Activated CD4-positive, alpha-beta T cell treated with anti-CD3 and anti-CD28 coated beads, Interleukin-2, amount 50 U/mL, for 48 hours (primary cell): Measurements from ENCODE around the gene DAP.
"Not testable (repeated sequence)": the region's sequence is repeated elsewhere in the genome, so short reads cannot be mapped to it uniquely, and the experiment has no call there.

ENCODE experiments used
- DNase-seq, 2 experiments: peaks; one replicate each; pipeline ENCODE4 v3.0.0-alpha.2; 2020

The DAP gene

GRCh38 chr5:10668697-10669096, 92.3 kb downstream of the DAP start:
- no peak for DNase-seq

- DNase-seq = no peak
Measured at GRCh38 chr5:10667431-10668057, 93.5 kb downstream of the DAP start.

GRCh38 chr5:10666531-10667299, 94.3 kb downstream of the DAP start:
- DNase-seq = no peak

GRCh38 chr5:10665799-10666198, 95.2 kb downstream of the DAP start:
- DNase-seq = no peak

GRCh38 chr5:10664180-10664769, 96.8 kb downstream of the DAP start:
- not testable (repeated sequence) for DNase-seq

- DNase-seq = no peak
Measured at GRCh38 chr5:10663489-10664179, 97.4 kb downstream of the DAP start.

- DNase-seq = no peak
Measured at GRCh38 chr5:10662661-10663488, 98.2 kb downstream of the DAP start.

- DNase-seq = no peak
Measured at GRCh38 chr5:10662083-10662482, 99.0 kb downstream of the DAP start.

- no peak for DNase-seq
Measured at GRCh38 chr5:10661401-10661800, 99.6 kb downstream of the DAP start.

GRCh38 chr5:10660720-10661387, 100.2 kb downstream of the DAP start:
- DNase-seq = no peak

- DNase-seq = no peak
Measured at GRCh38 chr5:10660135-10660534, 100.9 kb downstream of the DAP start.

- DNase-seq = no peak
Measured at GRCh38 chr5:10658265-10658664, 102.8 kb downstream of the DAP start.

GRCh38 chr5:10655972-10656830, 104.8 kb downstream of the DAP start:
- DNase-seq = no peak

GRCh38 chr5:10655161-10655971, 105.7 kb downstream of the DAP start:
- DNase-seq = no peak

GRCh38 chr5:10654566-10654965, 106.5 kb downstream of the DAP start:
- DNase-seq = no peak

GRCh38 chr5:10653751-10654400, 107.2 kb downstream of the DAP start:
- DNase-seq = no peak

GRCh38 chr5:10653043-10653442, 108.0 kb downstream of the DAP start:
- DNase-seq = no peak

- DNase-seq = no peak
Measured at GRCh38 chr5:10652606-10653005, 108.4 kb downstream of the DAP start.

GRCh38 chr5:10652151-10652550, 108.9 kb downstream of the DAP start:
- DNase-seq = no peak
